Naive B cell (primary cell): ENCODE results near the gene RBM12. TPM values are rescaled to one million over a fixed set of nuclear protein-coding genes. Genes with fewer than 3 reads are reported as not detected.
A peak's percentile ranks its signal among the peaks of the same experiment; 100 is the strongest.
"Not testable (repeated sequence)": the region's sequence is repeated elsewhere in the genome, so short reads cannot be mapped to it uniquely, and the experiment has no call there.

ENCODE experiments used
- ATAC-seq, 2 donors: fragments of 150-1000 bp; cut with Tn5 transposase; 2 replicates each; pipeline ENCODE4 v1.10.0; 2021; ENCODE audit warnings: low read depth in 2 of 2, mild to moderate bottlenecking in 2 of 2, moderate library complexity in 2 of 2
- DNase-seq: peaks from one replicate; pipeline ENCODE4 v3.0.0; 2022
- H3K27ac Mint-ChIP-seq, 6 donors: one replicate each; pipeline ENCODE4 v1.8.0; 2020 to 2022; ENCODE audit warnings: mild to moderate bottlenecking in 6 of 6, mixed read lengths in 6 of 6, moderate library complexity in 5 of 6, inconsistent platforms in 2 of 6
- H3K27me3 Mint-ChIP-seq, 3 donors: one replicate each; pipeline ENCODE4 v1.8.0; 2021 to 2022; ENCODE audit warnings: mixed read lengths in 3 of 3, mild to moderate bottlenecking in 1 of 3
- H3K36me3 Mint-ChIP-seq, 2 donors: one replicate each; pipeline ENCODE4 v1.8.0; 2020 to 2022; ENCODE audit warnings: mixed read lengths in 2 of 2, inconsistent platforms in 1 of 2, mild to moderate bottlenecking in 1 of 2
- H3K4me1 Mint-ChIP-seq, 3 donors: one replicate each; pipeline ENCODE4 v1.8.0; 2020 to 2022; ENCODE audit warnings: mixed read lengths in 3 of 3, inconsistent platforms in 1 of 3, mild to moderate bottlenecking in 1 of 3, moderate library complexity in 1 of 3
- H3K4me3 Mint-ChIP-seq, 8 donors: one replicate each; pipeline ENCODE4 v1.8.0; 2020 to 2022; ENCODE audit warnings: mild to moderate bottlenecking in 8 of 8, mixed read lengths in 8 of 8, moderate library complexity in 8 of 8, inconsistent platforms in 2 of 8
- H3K9me3 Mint-ChIP-seq, 7 donors: one replicate each; pipeline ENCODE4 v1.8.0; 2020 to 2022; ENCODE audit warnings: mixed read lengths in 7 of 7, mild to moderate bottlenecking in 5 of 7, inconsistent platforms in 2 of 7, moderate library complexity in 1 of 7
- polyA plus RNA-seq, 6 donors: library from polyadenylated mRNA; unstranded; fragments of 300-500 nt; fragmentation: Illumina TruSeq; gene quantifications; one replicate each; pipeline ENCODE4 v1.2.3, GENCODE V29; 2021; ENCODE audit warnings: low read depth in 6 of 6

RBM12 gene
- polyA plus RNA-seq: 10 to 100 TPM; 39.4 to 58.8 (median 51.6) TPM

- Mint-ChIP-seq H3K27me3 (no peaks in the 10 kb centered on the region), H3K4me3 (peak within 1 kb of the TSS; percentile 87 to 99 (median 96)), H3K9me3 (no peaks in the 10 kb centered on the region), H3K36me3 (peaks cover 12 to 13% of the 10 kb centered on the region in 2 donors), H3K27ac (peak within 1 kb of the TSS; percentile 98 to 100 (median 99)), H3K4me1 (peaks cover 38 to 51% (median 44%) of the 10 kb centered on the region in 3 donors)
- ATAC-seq: peak; percentile 82 to 84
- peak; percentile 95 for DNase-seq
Measured at GRCh38 chr20:35664466-35665206, at the start of gene RBM12, which contains the start of gene CPNE1. RBM12 (minus strand) TSS chr20:35664900; CDS start chr20:35655322, 9,578 bp downstream. CPNE1 (minus strand) TSS chr20:35664900; CDS start chr20:35632923, 31,977 bp downstream.

- H3K4me3 Mint-ChIP-seq: no peak overlapping the region
- H3K36me3 Mint-ChIP-seq: peaks cover 14 to 18% of the 10 kb centered on the region in 2 donors
- ATAC-seq: no peak
- no peaks in the 10 kb centered on the region for H3K27me3 Mint-ChIP-seq
- peaks cover 18 to 25% (median 19%) of the 10 kb centered on the region in 3 donors for H3K4me1 Mint-ChIP-seq
- H3K9me3 Mint-ChIP-seq: no peaks in the 10 kb centered on the region
- peak overlapping the region in 1 of 6 donors; percentile 84 for H3K27ac Mint-ChIP-seq
- DNase-seq: no peak
Measured at GRCh38 chr20:35714127-35714526, 49.4 kb upstream of the RBM12 start.

- peaks cover 20 to 26% (median 21%) of the 10 kb centered on the region in 3 donors for H3K4me1 Mint-ChIP-seq
- H3K4me3 Mint-ChIP-seq, H3K27me3 Mint-ChIP-seq, ATAC-seq, H3K9me3 Mint-ChIP-seq, DNase-seq: not testable (repeated sequence)
- H3K27ac Mint-ChIP-seq: peak overlapping the region in 4 of 6 donors; percentile 45 to 79 (median 52)
- H3K36me3 Mint-ChIP-seq: peaks cover 14 to 22% of the 10 kb centered on the region in 2 donors
Measured at GRCh38 chr20:35713120-35713519, 48.4 kb upstream of the RBM12 start.

- Mint-ChIP-seq H3K36me3 (peaks cover 14 to 22% of the 10 kb centered on the region in 2 donors), H3K27me3 (no peaks in the 10 kb centered on the region), H3K9me3 (no peaks in the 10 kb centered on the region), H3K27ac (peak overlapping the region in 2 of 6 donors; percentile 45 to 71), H3K4me3 (no peak overlapping the region), H3K4me1 (peaks cover 20 to 26% (median 21%) of the 10 kb centered on the region in 3 donors)
- DNase-seq (no peak), ATAC-seq (no peak)
Measured at GRCh38 chr20:35711588-35712209, 47.0 kb upstream of the RBM12 start.

GRCh38 chr20:35710884-35711587, 46.3 kb upstream of the RBM12 start:
- no peak overlapping the region for H3K4me3 Mint-ChIP-seq
- H3K4me1 Mint-ChIP-seq: peaks cover 20 to 26% (median 21%) of the 10 kb centered on the region in 3 donors
- H3K36me3 Mint-ChIP-seq: peaks cover 14 to 22% of the 10 kb centered on the region in 2 donors
- no peaks in the 10 kb centered on the region for H3K27me3 Mint-ChIP-seq
- DNase-seq (no peak), ATAC-seq (no peak)
- H3K27ac Mint-ChIP-seq: peak overlapping the region in 3 of 6 donors; percentile 34 to 51 (median 45)
- no peaks in the 10 kb centered on the region for H3K9me3 Mint-ChIP-seq

- DNase-seq (no peak), ATAC-seq (no peak)
- peaks cover 7 to 17% of the 10 kb centered on the region in 2 donors for H3K36me3 Mint-ChIP-seq
- H3K27me3 Mint-ChIP-seq: no peaks in the 10 kb centered on the region
- no peak overlapping the region for H3K27ac Mint-ChIP-seq
- H3K9me3 Mint-ChIP-seq: no peaks in the 10 kb centered on the region
- H3K4me1 Mint-ChIP-seq: peaks cover 18 to 22% (median 20%) of the 10 kb centered on the region in 3 donors
- no peak overlapping the region for H3K4me3 Mint-ChIP-seq
Measured at GRCh38 chr20:35710039-35710438, 45.3 kb upstream of the RBM12 start.

- DNase-seq (no peak), ATAC-seq (no peak)
- no peaks in the 10 kb centered on the region for H3K27me3 Mint-ChIP-seq
- peak overlapping the region in 4 of 6 donors; percentile 10 to 81 (median 38) for H3K27ac Mint-ChIP-seq
- H3K4me1 Mint-ChIP-seq: peaks cover 16 to 21% (median 19%) of the 10 kb centered on the region in 3 donors
- peaks cover 7 to 23% of the 10 kb centered on the region in 2 donors for H3K36me3 Mint-ChIP-seq
- no peaks in the 10 kb centered on the region for H3K9me3 Mint-ChIP-seq
- peak overlapping the region in 1 of 8 donors; percentile 80 for H3K4me3 Mint-ChIP-seq
Measured at GRCh38 chr20:35709259-35709658, 44.6 kb upstream of the RBM12 start.

GRCh38 chr20:35708502-35708901, 43.8 kb upstream of the RBM12 start:
- Mint-ChIP-seq H3K36me3 (peaks cover 10 to 31% of the 10 kb centered on the region in 2 donors), H3K27ac (no peak overlapping the region), H3K4me3 (no peak overlapping the region), H3K27me3 (no peaks in the 10 kb centered on the region), H3K9me3 (no peaks in the 10 kb centered on the region), H3K4me1 (peaks cover 16 to 19% (median 16%) of the 10 kb centered on the region in 3 donors)
- DNase-seq (no peak), ATAC-seq (no peak)

- not testable (repeated sequence) for DNase-seq, ATAC-seq, H3K4me3 Mint-ChIP-seq, H3K27me3 Mint-ChIP-seq, H3K27ac Mint-ChIP-seq, H3K9me3 Mint-ChIP-seq
- Mint-ChIP-seq H3K4me1 (peaks cover 12 to 19% (median 16%) of the 10 kb centered on the region in 3 donors), H3K36me3 (peaks cover 11 to 32% of the 10 kb centered on the region in 2 donors)
Measured at GRCh38 chr20:35706591-35707529, 42.2 kb upstream of the RBM12 start.

GRCh38 chr20:35705894-35706293, 41.2 kb upstream of the RBM12 start:
- peaks cover 11 to 25% of the 10 kb centered on the region in 2 donors for H3K36me3 Mint-ChIP-seq
- DNase-seq, H3K27me3 Mint-ChIP-seq, H3K9me3 Mint-ChIP-seq, H3K4me3 Mint-ChIP-seq, ATAC-seq: not testable (repeated sequence)
- peak overlapping the region in 2 of 6 donors; percentile 15 to 83 for H3K27ac Mint-ChIP-seq
- peaks cover 5 to 13% (median 10%) of the 10 kb centered on the region in 3 donors for H3K4me1 Mint-ChIP-seq

GRCh38 chr20:35704514-35705261, 40.0 kb upstream of the RBM12 start:
- no peak for DNase-seq
- Mint-ChIP-seq H3K4me3 (peak overlapping the region in 1 of 8 donors; percentile 18), H3K36me3 (peaks cover 11 to 25% of the 10 kb centered on the region in 2 donors), H3K27me3 (no peaks in the 10 kb centered on the region), H3K4me1 (peaks cover 4 to 14% (median 10%) of the 10 kb centered on the region in 3 donors), H3K27ac (peak overlapping the region in 1 of 6 donors; percentile 80), H3K9me3 (no peaks in the 10 kb centered on the region)
- no peak for ATAC-seq
